SU-DHL-6 (cell line): Measurements from ENCODE around the gene MYL10.

Source experiments
- H2AFZ ChIP-seq: fragments of 200-600 bp; sonication (generic); 2 replicates; pipeline ENCODE4 v1.6.1; 2014; ENCODE audit warnings: low read depth, mild to moderate bottlenecking, moderate library complexity, mixed read lengths, antibody characterized with exemption, low read length; ENCODE audit not compliant: severe bottlenecking
- H3F3A ChIP-seq: fragments of 200-600 bp; shearing (Covaris generic); 2 replicates; pipeline ENCODE4 v1.6.0; 2016; ENCODE audit warnings: antibody characterized with exemption, mild to moderate bottlenecking; ENCODE audit not compliant: insufficient read depth
- H3K27ac ChIP-seq: fragments of 200-600 bp; sonication (generic); 2 replicates; pipeline ENCODE4 v1.5.1; 2016; ENCODE audit warnings: low read depth, mild to moderate bottlenecking, low read length, moderate library complexity, mixed read lengths
- H3K27me3 ChIP-seq: fragments of 200-600 bp; sonication (generic), shearing (Covaris generic); 2 replicates; pipeline ENCODE4 v1.6.0; 2014; ENCODE audit warnings: mild to moderate bottlenecking, low read length
- H3K36me3 ChIP-seq: fragments of 200-600 bp; sonication (generic); 2 replicates; pipeline ENCODE4 v1.6.1; 2014; ENCODE audit warnings: mild to moderate bottlenecking, low read length, mixed read lengths
- H3K4me2 ChIP-seq: fragments of 300-600, 200-600 bp; shearing (Covaris generic), sonication (generic); 2 replicates; pipeline ENCODE4 v1.6.0; 2014; ENCODE audit warnings: low read length, low read depth, mild to moderate bottlenecking; ENCODE audit not compliant: poor library complexity, severe bottlenecking
- H3K4me3 ChIP-seq: fragments of 200-600 bp; sonication (generic); 2 replicates; pipeline ENCODE4 v1.5.1; 2014; ENCODE audit warnings: antibody characterized with exemption, low read length, mild to moderate bottlenecking, mixed read lengths; ENCODE audit not compliant: insufficient read depth, poor library complexity, severe bottlenecking
- H3K79me2 ChIP-seq: fragments of 200-600 bp; sonication (generic); 2 replicates; pipeline ENCODE4 v1.6.1; 2014; ENCODE audit warnings: mild to moderate bottlenecking, low read length, moderate library complexity; ENCODE audit not compliant: insufficient read depth
- H3K9ac ChIP-seq: fragments of 200-600 bp; sonication (generic); 2 replicates; pipeline ENCODE4 v1.7.0; 2014; ENCODE audit warnings: mild to moderate bottlenecking, low read length
- H3K9me2 ChIP-seq: fragments of 200-600 bp; sonication (generic); replicated peaks from 2 replicates; pipeline ENCODE4 v1.6.1; 2014; ENCODE audit warnings: low read length; ENCODE audit not compliant: insufficient read depth
- H3K9me3 ChIP-seq: fragments of 200-600 bp; sonication (generic); 2 replicates; pipeline ENCODE4 v1.6.1; 2014; ENCODE audit warnings: low read length, mixed read lengths; ENCODE audit not compliant: insufficient read depth
- H4K20me1 ChIP-seq: fragments of 200-600 bp; sonication (generic); 2 replicates; pipeline ENCODE4 v1.6.1; 2014; ENCODE audit warnings: low read depth, mild to moderate bottlenecking, antibody characterized with exemption, low read length, moderate library complexity, mixed read lengths
- EZH2phosphoT487 ChIP-seq: fragments of 200-600 bp; sonication (generic), shearing (Covaris generic); conservative IDR thresholded peaks from 2 replicates; pipeline ENCODE4 v1.6.1; 2018; ENCODE audit warnings: mild to moderate bottlenecking, antibody characterized with exemption, low read length, moderate library complexity, mixed read lengths
- TF ChIP-seq, protein P1 (sequence below): fragments of 200-600 bp; sonication (generic); IDR thresholded peaks from one replicate; pipeline ENCODE4 v1.5.1; 2017; ENCODE audit warnings: antibody characterized with exemption, mild to moderate bottlenecking, low read length, moderate library complexity; ENCODE audit not compliant: insufficient read depth, poor library complexity, severe bottlenecking

Gene MYL10

GRCh38 chr7:101575721-101576120 lies 53.4 kb downstream of the MYL10 start:
- Histone ChIP-seq H3K27me3 (no peaks in the 10 kb centered on the region), H4K20me1 (no peaks in the 10 kb centered on the region), H3K4me2 (no peak overlapping the region), H3K79me2 (no peaks in the 10 kb centered on the region), H3K9me2 (no peaks in the 10 kb centered on the region), H2AFZ (no peak overlapping the region), H3K4me3 (no peak overlapping the region), H3F3A (no peaks in the 10 kb centered on the region), H3K9ac (no peak overlapping the region), H3K36me3 (no peaks in the 10 kb centered on the region), H3K27ac (no peak overlapping the region), H3K9me3 (no peaks in the 10 kb centered on the region)
- TF ChIP-seq EZH2phosphoT487 = no peak
- TF ChIP-seq, protein P1, sequence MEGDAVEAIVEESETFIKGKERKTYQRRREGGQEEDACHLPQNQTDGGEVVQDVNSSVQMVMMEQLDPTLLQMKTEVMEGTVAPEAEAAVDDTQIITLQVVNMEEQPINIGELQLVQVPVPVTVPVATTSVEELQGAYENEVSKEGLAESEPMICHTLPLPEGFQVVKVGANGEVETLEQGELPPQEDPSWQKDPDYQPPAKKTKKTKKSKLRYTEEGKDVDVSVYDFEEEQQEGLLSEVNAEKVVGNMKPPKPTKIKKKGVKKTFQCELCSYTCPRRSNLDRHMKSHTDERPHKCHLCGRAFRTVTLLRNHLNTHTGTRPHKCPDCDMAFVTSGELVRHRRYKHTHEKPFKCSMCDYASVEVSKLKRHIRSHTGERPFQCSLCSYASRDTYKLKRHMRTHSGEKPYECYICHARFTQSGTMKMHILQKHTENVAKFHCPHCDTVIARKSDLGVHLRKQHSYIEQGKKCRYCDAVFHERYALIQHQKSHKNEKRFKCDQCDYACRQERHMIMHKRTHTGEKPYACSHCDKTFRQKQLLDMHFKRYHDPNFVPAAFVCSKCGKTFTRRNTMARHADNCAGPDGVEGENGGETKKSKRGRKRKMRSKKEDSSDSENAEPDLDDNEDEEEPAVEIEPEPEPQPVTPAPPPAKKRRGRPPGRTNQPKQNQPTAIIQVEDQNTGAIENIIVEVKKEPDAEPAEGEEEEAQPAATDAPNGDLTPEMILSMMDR = no peak

- Histone ChIP-seq H3K36me3 (no peaks in the 10 kb centered on the region), H3F3A (no peaks in the 10 kb centered on the region), H3K27me3 (no peaks in the 10 kb centered on the region), H3K9ac (no peak overlapping the region), H2AFZ (no peak overlapping the region), H3K27ac (no peak overlapping the region), H4K20me1 (no peaks in the 10 kb centered on the region), H3K9me2 (no peaks in the 10 kb centered on the region), H3K4me2 (no peak overlapping the region), H3K9me3 (no peaks in the 10 kb centered on the region), H3K79me2 (no peaks in the 10 kb centered on the region), H3K4me3 (no peak overlapping the region)
- TF ChIP-seq, protein P1 = no peak
- no peak for TF ChIP-seq EZH2phosphoT487
Measured at GRCh38 chr7:101575168-101575567, 53.9 kb downstream of the MYL10 start.

DNA sequence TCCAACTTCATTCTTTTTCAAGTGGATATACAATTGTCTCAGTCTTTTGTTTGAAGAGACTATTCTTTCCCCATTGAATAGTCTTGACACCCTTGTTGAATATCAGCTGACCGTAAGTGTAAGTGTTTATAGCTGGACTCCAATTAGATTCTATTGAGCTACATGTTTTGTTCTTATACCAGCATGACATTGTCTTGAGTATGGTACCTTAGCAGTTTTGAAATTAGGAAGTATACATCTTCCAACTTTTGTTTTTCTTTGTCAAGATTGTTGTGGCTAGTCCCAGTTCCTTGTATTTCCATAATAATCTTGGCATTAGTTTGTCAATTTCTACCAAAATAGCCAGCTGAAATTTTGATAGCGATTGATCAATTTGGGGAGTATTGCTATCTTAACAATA lies 56.9 kb downstream of the MYL10 start:
- H2AFZ ChIP-seq = no peak overlapping the region
- H3K27me3 ChIP-seq = peaks cover 13% of the 10 kb centered on the region; the same call in 1 of the 2 replicates
- H3K9me2 ChIP-seq = no peaks in the 10 kb centered on the region
- H3K4me3 ChIP-seq = no peak overlapping the region
- no peak for TF ChIP-seq EZH2phosphoT487
- TF ChIP-seq, protein P1 = no peak
- no peaks in the 10 kb centered on the region for H3K9me3 ChIP-seq
- H3F3A ChIP-seq = no peaks in the 10 kb centered on the region
- H4K20me1 ChIP-seq = no peaks in the 10 kb centered on the region
- H3K27ac ChIP-seq = no peak overlapping the region
- no peaks in the 10 kb centered on the region for H3K79me2 ChIP-seq
- no peaks in the 10 kb centered on the region for H3K36me3 ChIP-seq
- H3K9ac ChIP-seq = no peak overlapping the region
- no peak overlapping the region for H3K4me2 ChIP-seq
